VCaP (cell line): ENCODE measurements around the gene ZNF79.
A peak's percentile ranks its signal among the peaks of the same experiment; 100 is the strongest.

Experiments
- H3K27ac ChIP-seq: fragments of 450-650 bp; 2 replicates; pipeline ENCODE4 v1.5.1; 2017
- CTCF ChIP-seq: fragments of 450-650 bp; conservative IDR thresholded peaks from 2 replicates; pipeline ENCODE4 v1.5.1; 2017; ENCODE audit warnings: mild to moderate bottlenecking, moderate library complexity

The ZNF79 gene

GRCh38 chr9:127406799-127407491, 17.2 kb upstream of the ZNF79 start:
- no peak for TF ChIP-seq CTCF
- H3K27ac ChIP-seq, result peak overlapping the region; percentile 98

GRCh38 chr9:127407492-127407843, 16.7 kb upstream of the ZNF79 start:
- TF ChIP-seq CTCF, result no peak
- H3K27ac ChIP-seq, result peak overlapping the region; percentile 98

GRCh38 chr9:127411122-127411521, 13.1 kb upstream of the ZNF79 start:
- no peak overlapping the region for H3K27ac ChIP-seq
- no peak for TF ChIP-seq CTCF

GRCh38 chr9:127415141-127415540, 9.0 kb upstream of the ZNF79 start:
- TF ChIP-seq CTCF, result no peak
- no peak overlapping the region for H3K27ac ChIP-seq

GRCh38 chr9:127415657-127416056, 8.5 kb upstream of the ZNF79 start:
- TF ChIP-seq CTCF, result no peak
- H3K27ac ChIP-seq, result no peak overlapping the region

- TF ChIP-seq CTCF, result no peak
- H3K27ac ChIP-seq, result no peak overlapping the region
Measured at GRCh38 chr9:127417131-127418036, 6.8 kb upstream of the ZNF79 start.

GRCh38 chr9:127418037-127418471, 6.1 kb upstream of the ZNF79 start:
- peak; percentile 5; the same call in 1 of the 2 replicates for TF ChIP-seq CTCF

More at GRCh38 chr9:127418037-127418471, 6.1 kb upstream of the ZNF79 start:
- no peak overlapping the region for H3K27ac ChIP-seq
